Measurements from ENCODE around the gene GNG13.

- no peak for TF ChIP-seq ZNF639 (CRISPR knock-in tag; conservative IDR thresholded peaks at IDR 0.05 in 1 of 2, IDR thresholded peaks at IDR 0.05 in 1 of 2)
- no peak for TF ChIP-seq PTBP1 (IDR thresholded peaks at IDR 0.05; ENCODE audit: low read depth, low read length)
- TF ChIP-seq HINFP (tag; conservative IDR thresholded peaks at IDR 0.05; ENCODE audit: low read depth) = no peak
- no peak for TF ChIP-seq ZBTB2 (IDR thresholded peaks at IDR 0.05)
- no peak for TF ChIP-seq POLR2AphosphoS5 (IDR thresholded peaks at IDR 0.05; ENCODE audit: control insufficient read depth, insufficient read depth, low read depth, low read length)
- no peak for TF ChIP-seq ILF3 (IDR thresholded peaks at IDR 0.05; ENCODE audit: borderline replicate concordance)
- no peak for TF ChIP-seq TRIM25 (IDR thresholded peaks at IDR 0.05; ENCODE audit: borderline replicate concordance)
- TF ChIP-seq ZSCAN29 (IDR thresholded peaks at IDR 0.05) = no peak
- TF ChIP-seq CTCF (IDR thresholded peaks at IDR 0.05 in 2 of 3, conservative IDR thresholded peaks at IDR 0.05 in 1 of 3; ENCODE audit: insufficient read depth in 2 of 3, low read depth in 1 of 3, low read length in 3 of 3) = no peak
- TF ChIP-seq E2F3 (CRISPR knock-in tag; IDR thresholded peaks at IDR 0.05) = no peak
Observed at GRCh38 chr16:836221-836620, 35.7 kb upstream of the GNG13 start.

Measured in K562 (cell line).